ENCODE measurements around the gene TFDP1. TPM values are rescaled to one million over a fixed set of nuclear protein-coding genes. Genes with fewer than 3 reads are reported as not detected.

TFDP1 gene
- total RNA-seq, 4 donors from 2014 or later: 19.2 to 45.3 (median 34.1) TPM

- no peak for DNase-seq (ENCODE audit: low spot score in 2 of 2)
- 81 to 85% methylated on average over 18 of the region's 18 CpGs for WGBS, 2 donors
- peaks cover 0 to 23% (median 0%) of the 10 kb centered on the region in 3 donors for H3K36me3 ChIP-seq
- H3K27me3 ChIP-seq: no peaks in the 10 kb centered on the region
- H3K27ac ChIP-seq: no peak overlapping the region
- TF ChIP-seq EP300 (IDR thresholded peaks at IDR 0.05): no peak
- no peak for TF ChIP-seq POLR2A (IDR thresholded peaks at IDR 0.05)
- TF ChIP-seq CTCF (IDR thresholded peaks at IDR 0.05): no peak
- H3K4me1 ChIP-seq: no peaks in the 10 kb centered on the region
- no peaks in the 10 kb centered on the region for H3K9me3 ChIP-seq
- no peak overlapping the region for H3K4me3 ChIP-seq
Observed at GRCh38 chr13:113616991-113617749, 32.6 kb downstream of the TFDP1 start.

- Histone ChIP-seq H3K9me3 (no peaks in the 10 kb centered on the region), H3K27ac (no peak overlapping the region), H3K4me3 (no peak overlapping the region), H3K36me3 (peaks cover 0 to 29% (median 0%) of the 10 kb centered on the region in 3 donors), H3K27me3 (no peaks in the 10 kb centered on the region), H3K4me1 (no peaks in the 10 kb centered on the region)
- no peak for DNase-seq (ENCODE audit: low spot score in 2 of 2)
- WGBS, 2 donors: 89 to 94% methylated on average over 5 of the region's 5 CpGs
- no peak for TF ChIP-seq POLR2A (IDR thresholded peaks at IDR 0.05)
- no peak for TF ChIP-seq EP300 (IDR thresholded peaks at IDR 0.05)
- no peak for TF ChIP-seq CTCF (IDR thresholded peaks at IDR 0.05)
Observed at GRCh38 chr13:113617961-113618360, 33.4 kb downstream of the TFDP1 start.

- Histone ChIP-seq H3K4me1 (no peaks in the 10 kb centered on the region), H3K36me3 (peaks cover 0 to 34% (median 0%) of the 10 kb centered on the region in 3 donors), H3K27me3 (no peaks in the 10 kb centered on the region), H3K4me3 (no peak overlapping the region), H3K9me3 (no peaks in the 10 kb centered on the region), H3K27ac (no peak overlapping the region)
- TF ChIP-seq CTCF (IDR thresholded peaks at IDR 0.05): no peak
- no peak for TF ChIP-seq POLR2A (IDR thresholded peaks at IDR 0.05)
- TF ChIP-seq EP300 (IDR thresholded peaks at IDR 0.05): no peak
- 90 to 93% methylated on average over 7 of the region's 7 CpGs for WGBS, 2 donors
- DNase-seq (ENCODE audit: low spot score in 2 of 2): no peak
Observed at GRCh38 chr13:113618455-113618854, 33.9 kb downstream of the TFDP1 start.

GRCh38 chr13:113620036-113620796 lies 35.7 kb downstream of the TFDP1 start:
- DNase-seq (ENCODE audit: low spot score in 2 of 2): no peak
- peaks cover 0 to 41% (median 0%) of the 10 kb centered on the region in 3 donors for H3K36me3 ChIP-seq
- no peak overlapping the region for H3K27ac ChIP-seq
- no peaks in the 10 kb centered on the region for H3K27me3 ChIP-seq
- WGBS, 2 donors: 75 to 78% methylated on average over 15 of the region's 15 CpGs
- H3K4me3 ChIP-seq: no peak overlapping the region
- no peaks in the 10 kb centered on the region for H3K9me3 ChIP-seq
- no peaks in the 10 kb centered on the region for H3K4me1 ChIP-seq
- TF ChIP-seq CTCF (IDR thresholded peaks at IDR 0.05): no peak
- no peak for TF ChIP-seq POLR2A (IDR thresholded peaks at IDR 0.05)
- no peak for TF ChIP-seq EP300 (IDR thresholded peaks at IDR 0.05)

- Histone ChIP-seq H3K27ac (no peak overlapping the region), H3K4me1 (peaks cover 0 to 2% (median 0%) of the 10 kb centered on the region in 4 donors), H3K9me3 (no peaks in the 10 kb centered on the region), H3K27me3 (no peaks in the 10 kb centered on the region), H3K36me3 (peaks cover 0 to 38% (median 0%) of the 10 kb centered on the region in 3 donors), H3K4me3 (no peak overlapping the region)
- 94 to 96% methylated on average over 15 of the region's 15 CpGs for WGBS, 2 donors
- DNase-seq (ENCODE audit: low spot score in 2 of 2): no peak
- TF ChIP-seq CTCF (IDR thresholded peaks at IDR 0.05): no peak
- TF ChIP-seq EP300 (IDR thresholded peaks at IDR 0.05): no peak
- no peak for TF ChIP-seq POLR2A (IDR thresholded peaks at IDR 0.05)
Observed at GRCh38 chr13:113621046-113621445, 36.5 kb downstream of the TFDP1 start.
